Measurements from ENCODE around the gene CTDNEP1.

CTDNEP1 gene

GRCh38 chr17:7222093-7222971, 29.2 kb downstream of the CTDNEP1 start:
- TF ChIP-seq EZH2 (IDR thresholded peaks at IDR 0.05; ENCODE audit: borderline replicate concordance, low read depth, low read length, severe bottlenecking) (no peak), CTCF (IDR thresholded peaks at IDR 0.05; ENCODE audit: borderline replicate concordance, extremely low read depth, low read length, poor library complexity, severe bottlenecking) (no peak)
- Histone ChIP-seq H3K27ac (ENCODE audit: low read length) (0 out of 2 replicates have a peak overlapping the region, but pooled peaks have one; percentile 5), H3K4me2 (ENCODE audit: insufficient read depth, low read length) (peak overlapping the region; percentile 88; the same call in 1 of the 2 replicates), H2AFZ (ENCODE audit: low read depth, low read length) (no peak overlapping the region), H3K27me3 (ENCODE audit: insufficient read depth, low read length, poor library complexity) (no peaks in the 10 kb centered on the region), H4K20me1 (ENCODE audit: insufficient read depth, low read length) (peaks cover 36% of the 10 kb centered on the region), H3K9me3 (ENCODE audit: insufficient read depth, low read length, severe bottlenecking) (no peaks in the 10 kb centered on the region), H3K36me3 (ENCODE audit: insufficient read depth, low read length) (peaks cover 66% of the 10 kb centered on the region), H3K9ac (ENCODE audit: low read depth, low read length) (no peak overlapping the region), H3K79me2 (ENCODE audit: insufficient read depth, low read length) (peaks cover 26% of the 10 kb centered on the region), H3K4me1 (ENCODE audit: insufficient read depth, low read length) (peaks cover 47% of the 10 kb centered on the region), H3K4me3 (ENCODE audit: low read depth in 1 of 2, low read length in 2 of 2) (no peak overlapping the region)
- no peak for ATAC-seq (ENCODE audit: insufficient read depth, low read depth)
- DNase-seq, result no peak

- H3K4me2 ChIP-seq (ENCODE audit: insufficient read depth, low read length), result peak overlapping the region; percentile 88
- no peak for TF ChIP-seq EZH2 (IDR thresholded peaks at IDR 0.05; ENCODE audit: borderline replicate concordance, low read depth, low read length, severe bottlenecking)
- no peak for TF ChIP-seq CTCF (IDR thresholded peaks at IDR 0.05; ENCODE audit: borderline replicate concordance, extremely low read depth, low read length, poor library complexity, severe bottlenecking)
- H3K4me3 ChIP-seq (ENCODE audit: low read depth in 1 of 2, low read length in 2 of 2), result peak overlapping the region in 1 of 2 experiments; percentile 85; a peak in 1 of 4 replicates
- H3K9me3 ChIP-seq (ENCODE audit: insufficient read depth, low read length, severe bottlenecking), result no peaks in the 10 kb centered on the region
- peaks cover 57% of the 10 kb centered on the region for H3K36me3 ChIP-seq (ENCODE audit: insufficient read depth, low read length)
- H3K79me2 ChIP-seq (ENCODE audit: insufficient read depth, low read length), result peaks cover 32% of the 10 kb centered on the region
- H4K20me1 ChIP-seq (ENCODE audit: insufficient read depth, low read length), result peaks cover 35% of the 10 kb centered on the region
- DNase-seq (no peak), ATAC-seq (ENCODE audit: insufficient read depth, low read depth) (peak; percentile 3; the same call in 1 of the 3 replicates)
- no peak overlapping the region for H2AFZ ChIP-seq (ENCODE audit: low read depth, low read length)
- no peaks in the 10 kb centered on the region for H3K27me3 ChIP-seq (ENCODE audit: insufficient read depth, low read length, poor library complexity)
- H3K9ac ChIP-seq (ENCODE audit: low read depth, low read length), result peak overlapping the region; percentile 89
- peaks cover 53% of the 10 kb centered on the region for H3K4me1 ChIP-seq (ENCODE audit: insufficient read depth, low read length)
- H3K27ac ChIP-seq (ENCODE audit: low read length), result peak overlapping the region; percentile 91
These were observed 30.0 kb downstream of the CTDNEP1 start for GRCh38 chr17:7221278-7222092.

- H3K4me3 ChIP-seq (ENCODE audit: low read depth in 1 of 2, low read length in 2 of 2), result peak overlapping the region; percentile 67 to 85
- H3K4me1 ChIP-seq (ENCODE audit: insufficient read depth, low read length), result peaks cover 61% of the 10 kb centered on the region
- no peaks in the 10 kb centered on the region for H3K9me3 ChIP-seq (ENCODE audit: insufficient read depth, low read length, severe bottlenecking)
- ATAC-seq (ENCODE audit: insufficient read depth, low read depth), result peak; percentile 55
- H2AFZ ChIP-seq (ENCODE audit: low read depth, low read length), result peak overlapping the region; percentile 62; the same call in 1 of the 2 replicates
- H3K36me3 ChIP-seq (ENCODE audit: insufficient read depth, low read length), result peaks cover 50% of the 10 kb centered on the region
- DNase-seq, result peak; percentile 63
- no peaks in the 10 kb centered on the region for H3K27me3 ChIP-seq (ENCODE audit: insufficient read depth, low read length, poor library complexity)
- peak overlapping the region; percentile 88 for H3K4me2 ChIP-seq (ENCODE audit: insufficient read depth, low read length)
- peak overlapping the region; percentile 89 for H3K9ac ChIP-seq (ENCODE audit: low read depth, low read length)
- H3K79me2 ChIP-seq (ENCODE audit: insufficient read depth, low read length), result peaks cover 39% of the 10 kb centered on the region
- TF ChIP-seq CTCF (IDR thresholded peaks at IDR 0.05; ENCODE audit: borderline replicate concordance, extremely low read depth, low read length, poor library complexity, severe bottlenecking) (peak; percentile 73), EZH2 (IDR thresholded peaks at IDR 0.05; ENCODE audit: borderline replicate concordance, low read depth, low read length, severe bottlenecking) (no peak)
- peak overlapping the region; percentile 91 for H3K27ac ChIP-seq (ENCODE audit: low read length)
- H4K20me1 ChIP-seq (ENCODE audit: insufficient read depth, low read length), result peaks cover 35% of the 10 kb centered on the region
These were observed 30.8 kb downstream of the CTDNEP1 start for GRCh38 chr17:7220593-7221277.

Measured in DND-41 (cell line).